NB4 (cell line): ENCODE measurements around the gene RRAS2.

Experiments
- DNase-seq: peaks from one replicate; pipeline ENCODE4 v3.0.0; 2010; ENCODE audit warnings: low read depth
- H3K4me3 ChIP-seq: one replicate; pipeline ENCODE4 v1.5.1; 2011; ENCODE audit warnings: mild to moderate bottlenecking, low read depth, low read length, moderate library complexity
- CTCF ChIP-seq: IDR thresholded peaks from one replicate; pipeline ENCODE4 v1.5.1; 2012; ENCODE audit warnings: low read depth, low read length
- MYC ChIP-seq: IDR thresholded peaks from 2 replicates; pipeline ENCODE4 v1.6.1; 2011; ENCODE audit warnings: low read depth, low read length
- POLR2A ChIP-seq: IDR thresholded peaks from 2 replicates; pipeline ENCODE4 v1.6.1; 2011; ENCODE audit warnings: mild to moderate bottlenecking; ENCODE audit not compliant: insufficient read length; ENCODE audit errors: extremely low read depth
- TF ChIP-seq, protein P1 (sequence below): IDR thresholded peaks from 2 replicates; pipeline ENCODE4 v1.6.1; 2011; ENCODE audit warnings: low read depth, low read length

RRAS2 gene

GRCh38 chr11:14248580-14248981, 110.4 kb downstream of the RRAS2 start:
- no peak for DNase-seq
- H3K4me3 ChIP-seq = no peak overlapping the region
- TF ChIP-seq MYC (no peak), POLR2A (no peak), CTCF (no peak)
- TF ChIP-seq, protein P1, sequence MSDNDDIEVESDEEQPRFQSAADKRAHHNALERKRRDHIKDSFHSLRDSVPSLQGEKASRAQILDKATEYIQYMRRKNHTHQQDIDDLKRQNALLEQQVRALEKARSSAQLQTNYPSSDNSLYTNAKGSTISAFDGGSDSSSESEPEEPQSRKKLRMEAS = no peak

- DNase-seq = no peak
- TF ChIP-seq POLR2A (no peak), CTCF (no peak), MYC (no peak)
- TF ChIP-seq, protein P1 = no peak
Measured at GRCh38 chr11:14245444-14245843, 113.5 kb downstream of the RRAS2 start.

GRCh38 chr11:14244926-14245325, 114.1 kb downstream of the RRAS2 start:
- no peak for DNase-seq
- TF ChIP-seq POLR2A = no peak
- TF ChIP-seq, protein P1 = no peak
- TF ChIP-seq MYC = no peak
- TF ChIP-seq CTCF = no peak
- H3K4me3 ChIP-seq = no peak overlapping the region

More at GRCh38 chr11:14245444-14245843, 113.5 kb downstream of the RRAS2 start:
- no peak overlapping the region for H3K4me3 ChIP-seq

DNA sequence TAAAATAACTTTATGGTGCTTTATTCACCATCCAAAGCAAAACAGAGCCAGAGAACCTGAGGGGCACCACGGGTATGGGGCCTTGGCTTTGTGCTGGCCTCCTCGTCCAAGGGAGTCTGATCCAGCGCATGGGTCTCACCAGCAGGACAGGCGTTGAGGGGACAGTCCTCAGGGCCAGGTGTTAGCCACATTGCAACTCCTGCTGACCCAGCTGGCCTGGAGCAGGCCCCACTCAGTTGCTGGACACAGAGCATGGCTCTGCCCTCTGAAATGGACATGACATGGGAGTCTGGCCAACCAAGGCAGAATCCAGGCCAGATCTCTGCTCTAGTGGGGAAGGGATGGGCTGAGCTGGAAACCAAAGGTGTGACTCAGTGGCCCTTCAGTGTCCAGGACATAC, 116.2 kb downstream of the RRAS2 start:
- no peak for DNase-seq
- no peak for TF ChIP-seq POLR2A
- TF ChIP-seq, protein P1 = no peak
- TF ChIP-seq MYC = no peak
- TF ChIP-seq CTCF = no peak
- H3K4me3 ChIP-seq = no peak overlapping the region

DNA sequence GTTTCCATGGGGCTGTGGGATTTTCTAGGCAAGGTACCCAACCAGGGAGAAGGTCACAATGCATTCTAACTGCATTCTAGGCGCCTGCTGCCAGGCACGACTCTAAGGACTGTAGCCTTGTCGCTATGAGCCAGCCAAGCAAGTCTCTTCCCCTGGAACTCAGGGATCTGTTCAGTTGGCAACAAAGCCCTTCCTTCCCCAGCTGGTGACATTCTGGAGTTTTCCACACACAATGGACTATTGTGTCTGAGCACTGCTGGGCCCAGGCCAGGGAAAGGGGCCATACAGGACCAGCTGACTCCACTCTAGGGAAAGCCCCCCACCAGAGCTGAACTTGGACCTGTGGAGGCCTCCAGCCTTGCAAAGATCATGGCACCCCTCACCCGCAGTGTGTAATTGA, 116.8 kb downstream of the RRAS2 start:
- no peak for TF ChIP-seq CTCF
- no peak for TF ChIP-seq POLR2A
- TF ChIP-seq, protein P1 = no peak
- TF ChIP-seq MYC = no peak
- no peak for DNase-seq

GRCh38 chr11:14240951-14241350, 118.0 kb downstream of the RRAS2 start:
- TF ChIP-seq, protein P1 = no peak
- TF ChIP-seq MYC (no peak), POLR2A (no peak), CTCF (no peak)
- no peak overlapping the region for H3K4me3 ChIP-seq
- DNase-seq = no peak

More for the DNA sequence above, 116.8 kb downstream of the RRAS2 start:
- H3K4me3 ChIP-seq = no peak overlapping the region
